NCI-H69 (cell line): Measurements from ENCODE around the gene RIMS3.

Source experiments
- DNase-seq: peaks from one replicate; lab custom pipeline; 2025; lab: John Stamatoyannopoulos, UW

The RIMS3 gene

GRCh38 chr1:40691538-40692428 is 26.3 kb upstream of the RIMS3 start, which contains the start of gene NFYC:
Gene NFYC, plus strand, starts transcription at chr1:40691704. Its CDS starts 47,140 bp downstream, at chr1:40738844.
- peak; percentile 98 for DNase-seq

DNA sequence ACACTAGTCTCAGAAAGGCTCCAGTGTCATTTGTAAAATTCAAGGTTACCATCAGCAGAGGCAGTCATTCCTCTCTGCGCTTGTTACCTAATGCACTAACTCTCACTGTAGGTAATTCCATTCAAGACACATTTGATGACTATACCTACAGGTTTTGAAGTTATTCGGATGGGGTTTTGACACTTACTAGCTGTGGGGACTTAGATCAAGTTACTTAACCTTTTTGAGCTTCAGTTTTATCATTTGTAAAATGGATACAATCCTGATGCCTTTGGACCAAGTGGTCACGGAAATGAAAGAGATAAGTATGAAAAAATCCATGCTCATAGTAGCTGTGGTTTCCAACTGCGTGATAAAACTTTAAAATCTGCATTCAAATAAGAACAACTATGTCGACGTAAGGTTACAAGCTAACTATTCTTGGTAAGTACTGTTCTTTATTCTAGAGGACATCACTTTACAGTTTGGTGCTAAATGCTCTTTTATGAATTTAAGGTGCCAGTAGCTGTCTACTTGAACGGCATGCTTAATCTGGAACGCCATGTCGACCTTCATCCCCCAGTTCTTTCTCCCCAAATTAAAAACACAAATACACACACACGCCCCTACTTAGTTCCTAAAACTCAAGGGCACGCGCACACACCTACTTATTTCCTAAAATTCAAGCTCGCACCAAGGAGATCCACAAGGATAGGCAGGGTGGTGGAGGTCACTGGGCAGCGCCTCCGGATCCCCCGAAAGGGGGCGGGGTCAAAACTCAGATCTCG is 25.5 kb upstream of the RIMS3 start:
- no peak for DNase-seq

DNA sequence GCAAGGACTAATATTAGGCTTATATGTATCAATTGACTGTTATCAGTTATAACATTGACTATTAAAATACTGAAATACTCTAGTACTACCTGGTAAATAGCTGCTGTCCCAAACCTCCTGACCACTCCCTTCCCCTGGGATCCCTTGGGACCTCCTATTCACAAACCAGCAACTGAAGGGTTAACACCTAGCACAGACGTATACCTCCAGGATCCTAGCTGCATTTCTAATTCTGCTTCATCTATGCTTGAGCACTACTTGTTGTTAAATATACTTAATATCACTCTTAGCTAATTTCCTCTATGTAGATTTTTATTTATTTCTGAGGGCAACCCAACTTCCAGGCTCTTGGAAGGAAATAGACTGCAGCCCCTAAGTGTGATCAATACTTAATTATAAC is 24.3 kb upstream of the RIMS3 start:
- DNase-seq = no peak

DNA sequence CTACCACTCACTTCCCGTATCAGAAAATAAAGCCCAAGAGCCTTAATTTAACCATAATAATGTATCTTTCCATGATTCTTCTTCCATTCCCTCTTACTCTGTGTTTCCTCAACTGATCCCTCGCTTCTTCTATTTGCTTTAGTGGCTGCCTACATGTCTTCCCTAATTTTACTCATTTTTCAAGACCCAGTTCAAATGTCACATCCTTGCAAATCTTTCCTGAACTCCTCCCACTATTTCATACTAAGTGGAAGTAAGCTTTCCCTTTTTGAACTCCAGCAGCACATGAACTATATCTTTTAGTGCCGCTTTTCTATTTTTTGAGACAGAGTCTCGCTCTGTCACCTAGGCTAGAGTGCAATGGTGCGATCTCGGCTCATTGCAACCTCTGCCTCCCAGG is 22.2 kb upstream of the RIMS3 start:
- no peak for DNase-seq

GRCh38 chr1:40687059-40687458 is 21.6 kb upstream of the RIMS3 start:
- DNase-seq = no peak

- no peak for DNase-seq
Measured at GRCh38 chr1:40684669-40685068, 19.2 kb upstream of the RIMS3 start.

GRCh38 chr1:40679165-40679953 is 13.9 kb upstream of the RIMS3 start:
- DNase-seq = peak; percentile 49

- no peak for DNase-seq
Measured at GRCh38 chr1:40676501-40676900, 11.0 kb upstream of the RIMS3 start.

DNA sequence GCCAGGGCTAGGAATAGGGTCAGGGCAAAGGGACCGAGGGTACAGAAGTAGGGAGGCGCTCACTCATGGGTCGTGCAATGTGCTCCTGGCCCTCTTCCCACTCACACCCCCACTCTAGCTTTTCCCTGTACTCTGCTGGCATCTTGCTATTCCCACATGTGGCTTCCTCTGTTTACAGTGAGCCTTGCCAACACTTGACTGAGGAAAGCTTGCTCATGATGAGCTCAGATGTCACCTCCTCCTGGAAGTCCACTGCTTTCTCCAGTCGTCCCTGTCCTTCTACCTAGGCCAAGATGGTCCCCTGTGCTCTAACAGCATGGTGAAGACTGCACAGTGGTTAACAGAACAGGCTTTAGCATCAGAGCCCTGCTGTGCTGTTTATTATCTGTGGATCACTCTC is 8.0 kb upstream of the RIMS3 start:
- no peak for DNase-seq

DNA sequence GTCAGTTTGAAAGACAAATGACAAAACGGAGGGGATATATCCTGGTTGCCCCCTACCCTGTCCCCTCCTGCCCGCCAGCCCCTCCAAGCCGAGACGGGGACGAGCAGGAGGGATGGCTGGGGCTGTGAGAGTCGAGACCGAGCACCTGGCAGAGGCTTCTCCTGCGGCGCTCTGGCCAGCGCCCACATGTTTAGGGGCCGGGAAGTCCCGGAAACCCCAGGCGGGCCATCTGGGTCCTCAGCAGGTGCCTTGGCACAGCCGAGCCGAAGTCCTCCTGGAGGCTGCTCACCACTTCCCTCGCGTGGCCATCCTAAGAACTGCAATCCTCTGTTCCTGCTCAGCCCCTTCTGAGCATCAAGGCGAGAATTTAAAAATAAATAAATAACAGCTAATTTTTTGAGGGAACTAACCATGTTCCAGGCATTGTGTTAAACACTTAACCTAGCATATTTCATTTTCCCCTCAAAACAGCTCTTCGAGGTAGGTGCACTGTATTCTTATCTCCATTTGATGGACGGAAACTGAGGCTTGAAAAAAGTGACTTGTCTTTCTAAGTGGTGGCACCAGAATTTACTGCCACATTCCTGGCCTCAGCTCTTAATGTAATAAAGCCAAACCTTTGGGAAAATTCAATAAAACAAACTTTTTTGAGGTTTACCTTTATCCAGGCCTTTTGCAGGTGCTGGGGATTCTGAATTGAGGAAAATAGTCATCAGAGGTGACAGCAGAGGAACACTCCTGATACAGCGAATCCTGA is 3.5 kb upstream of the RIMS3 start:
- peak; percentile 90 for DNase-seq

DNA sequence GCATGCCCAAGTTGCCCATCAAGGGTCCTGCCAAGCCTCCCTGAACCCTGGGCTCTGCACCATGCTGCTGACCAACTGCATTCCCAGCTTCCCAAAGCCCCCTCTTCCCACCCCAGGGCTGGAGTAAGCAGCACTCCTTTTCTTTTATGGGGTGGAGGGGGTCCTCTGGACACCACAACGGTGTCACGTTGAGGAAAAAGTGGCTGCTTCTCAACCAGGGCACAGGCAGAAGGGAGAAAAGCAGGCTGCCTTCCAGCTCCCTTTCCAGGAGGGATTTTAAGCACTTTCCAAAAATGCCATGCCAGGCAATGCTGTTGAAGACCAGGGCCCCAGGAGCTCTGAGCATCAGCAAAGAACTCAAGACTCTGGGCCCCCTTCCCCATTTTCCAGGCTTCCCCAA is 691 bp downstream of the RIMS3 start:
- DNase-seq = no peak

DNA sequence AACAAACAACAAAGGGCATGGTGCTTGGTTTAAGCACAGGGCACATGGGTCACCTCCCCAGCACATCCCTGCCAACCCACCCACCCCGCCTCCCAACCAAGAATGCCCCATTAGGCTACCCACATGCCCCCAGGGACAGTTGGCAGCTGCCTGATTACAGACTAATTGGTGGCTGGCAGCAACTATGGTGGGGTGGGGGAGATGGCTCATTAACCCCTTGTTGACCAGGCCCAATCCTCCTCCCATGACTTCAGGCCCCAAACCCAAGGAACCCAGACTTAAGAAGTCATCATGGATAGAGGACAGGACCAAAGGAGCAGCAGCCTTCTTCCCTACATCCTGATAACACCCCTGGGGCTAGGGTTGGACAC is 1.3 kb downstream of the RIMS3 start:
- DNase-seq = peak; percentile 93

- peak; percentile 88 for DNase-seq
Measured at GRCh38 chr1:40663324-40664166, 1.9 kb downstream of the RIMS3 start.

DNA sequence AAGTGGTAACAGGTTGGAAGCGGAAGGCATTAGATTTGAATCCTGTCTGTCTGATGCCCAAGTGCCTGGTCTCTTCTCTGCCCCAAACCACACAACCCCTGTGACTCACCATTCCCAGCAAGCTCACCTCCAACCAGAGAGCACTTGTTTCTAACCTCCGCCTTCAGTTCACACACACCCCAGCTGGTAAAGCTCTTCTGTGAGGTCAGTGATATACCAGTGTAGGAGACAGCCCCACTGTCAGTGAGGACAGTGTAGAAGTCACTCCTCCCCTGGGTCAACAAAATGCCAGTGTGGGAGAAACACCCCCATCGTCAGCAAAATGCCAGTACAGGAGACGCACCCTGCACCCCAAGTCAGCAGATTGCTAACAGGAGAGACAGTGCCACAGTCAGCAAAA is 2.6 kb downstream of the RIMS3 start:
- DNase-seq = peak; percentile 51

GRCh38 chr1:40662151-40662550 is 3.3 kb downstream of the RIMS3 start:
- DNase-seq = no peak

DNA sequence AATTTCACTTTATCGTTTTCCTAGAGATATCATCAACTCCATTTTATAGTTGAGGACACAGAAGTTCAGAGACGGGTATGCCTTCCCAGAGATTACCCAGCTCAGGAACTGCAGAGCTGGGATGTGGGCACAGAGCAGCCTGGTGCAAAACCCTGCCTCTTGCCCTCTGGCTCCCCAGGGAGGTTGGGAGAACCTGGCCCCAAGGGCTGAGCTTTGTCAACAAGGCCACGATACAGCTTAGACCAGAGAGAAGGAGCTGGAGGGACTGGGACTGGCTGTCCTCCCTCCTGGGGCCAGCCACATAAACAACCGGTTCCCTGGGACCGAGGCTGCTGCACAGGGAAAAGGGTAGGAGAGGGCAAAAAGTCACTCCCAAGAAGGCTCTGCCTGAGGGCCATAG is 3.8 kb downstream of the RIMS3 start:
- DNase-seq = peak; percentile 2

GRCh38 chr1:40659649-40659947 is 5.9 kb downstream of the RIMS3 start:
- DNase-seq = no peak

- no peak for DNase-seq
Measured at GRCh38 chr1:40658751-40659648, 6.5 kb downstream of the RIMS3 start.

DNA sequence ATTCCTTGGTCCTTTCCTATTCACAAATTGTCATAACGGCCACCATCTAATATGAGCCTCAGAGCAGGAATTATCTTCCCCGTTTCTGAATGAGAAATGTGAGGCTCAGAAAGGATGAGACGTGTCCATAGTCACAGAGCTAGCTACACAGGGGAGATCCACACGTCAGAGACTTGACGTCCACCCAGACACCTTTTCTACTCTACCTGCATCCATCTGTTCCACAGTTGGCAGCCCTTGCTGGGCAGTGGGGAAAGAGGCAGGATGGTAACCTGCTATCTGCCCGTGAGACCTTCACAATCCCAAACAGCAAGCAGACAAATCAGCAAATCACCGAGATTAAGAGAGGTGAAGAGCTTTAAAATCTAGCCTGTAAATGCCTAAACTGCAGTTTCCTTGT is 8.4 kb downstream of the RIMS3 start:
- no peak for DNase-seq
